Midbrain (tissue), 1 donor: Measurements from ENCODE around the gene TMEM139.

Experiments used
- DNase-seq: peaks from one replicate; lab custom pipeline; 2025; lab: John Stamatoyannopoulos, UW

The TMEM139 gene

DNA sequence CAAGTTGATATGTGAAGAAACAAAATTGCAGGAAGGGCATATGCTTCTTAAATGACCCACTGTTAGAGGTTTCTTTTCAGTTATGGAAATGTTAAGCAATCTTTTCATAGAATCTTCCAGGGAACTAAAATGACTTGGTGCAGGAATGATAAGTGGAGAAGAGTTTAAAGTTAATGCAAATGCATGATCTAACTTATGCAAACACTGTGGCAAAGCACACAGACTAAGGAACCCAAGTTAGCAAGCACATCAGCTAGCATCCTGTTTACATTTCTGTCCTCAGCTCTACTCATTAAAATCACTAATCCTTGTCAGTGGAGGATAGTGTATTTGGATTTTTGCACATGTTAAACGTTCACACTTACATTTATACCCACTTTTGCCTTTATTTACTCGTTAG lies 40.5 kb downstream of the TMEM139 start:
- no peak for DNase-seq

DNA sequence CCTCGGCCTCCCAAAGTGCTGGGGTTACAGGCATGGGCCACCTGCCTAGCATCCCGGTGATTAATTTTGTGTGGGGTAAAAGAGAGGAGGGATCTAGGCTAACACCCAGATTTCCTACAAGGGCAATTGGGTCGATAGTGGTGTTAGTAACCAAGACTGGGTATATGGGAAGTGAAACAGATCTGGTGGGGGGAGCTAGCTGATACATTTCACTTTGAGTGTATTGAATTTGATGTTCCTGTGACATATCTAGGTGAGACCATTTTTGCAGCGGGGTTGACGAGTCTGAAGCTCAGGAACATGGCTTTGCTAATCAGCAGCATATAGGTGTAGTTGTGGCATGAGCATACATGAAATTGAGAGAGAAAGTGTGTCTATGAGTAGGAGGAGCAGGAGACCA lies 43.1 kb downstream of the TMEM139 start:
- no peak for DNase-seq

- DNase-seq: no peak
Measured at GRCh38 chr7:143329471-143330170, 44.9 kb downstream of the TMEM139 start.

GRCh38 chr7:143331179-143331801 lies 46.5 kb downstream of the TMEM139 start:
- DNase-seq: no peak

DNA sequence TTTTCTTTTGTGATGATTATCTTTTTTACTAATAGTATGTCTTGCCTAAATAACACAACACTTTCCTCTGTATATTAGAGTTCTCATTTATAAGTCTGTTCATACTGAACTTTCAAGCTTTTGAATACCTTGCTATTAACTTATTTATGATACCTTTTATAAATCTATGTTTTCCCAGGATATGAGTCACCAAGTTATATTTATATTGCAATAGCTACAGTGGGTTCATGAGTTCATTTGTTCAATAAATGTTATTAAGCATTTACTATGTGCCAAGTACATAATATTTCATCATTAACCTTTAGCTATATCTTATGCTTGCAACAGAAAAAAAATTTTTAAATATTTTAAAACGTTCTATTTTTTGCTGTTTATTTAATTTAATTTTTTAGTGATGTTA lies 49.5 kb downstream of the TMEM139 start:
- DNase-seq: no peak

- no peak for DNase-seq
Measured at GRCh38 chr7:143337216-143337615, 52.5 kb downstream of the TMEM139 start.
